HFF-Myc (cell line): ENCODE results near the gene UQCRHL.
A peak's percentile ranks its signal among the peaks of the same experiment; 100 is the strongest.

ENCODE experiments used
- DNase-seq: peaks from one replicate; pipeline ENCODE4 v3.0.0-alpha.2; 2011; ENCODE audit warnings: low read depth; ENCODE audit errors: extremely low read depth
- H3K4me3 ChIP-seq: replicated peaks from 2 replicates; pipeline ENCODE4 v1.5.1; 2011; ENCODE audit warnings: low read depth, mild to moderate bottlenecking, control low read depth, low read length
- CTCF ChIP-seq: IDR thresholded peaks from 2 replicates; pipeline ENCODE4 v1.5.1; 2012; ENCODE audit warnings: mild to moderate bottlenecking, low read depth, low read length, control low read depth; ENCODE audit errors: missing control alignments

UQCRHL gene

GRCh38 chr1:15757575-15758342 lies 49.7 kb downstream of the UQCRHL start:
- no peak for DNase-seq
- peak overlapping the region; percentile 61 for H3K4me3 ChIP-seq
- no peak for TF ChIP-seq CTCF
